Measurements from ENCODE around the gene CADPS2. TPM values are rescaled to one million over a fixed set of nuclear protein-coding genes. Genes with fewer than 3 reads are reported as not detected.

CADPS2 gene
- total and polyA plus RNA-seq, 8 donors = 7.0 to 57.8 (median 29.7) TPM

DNA sequence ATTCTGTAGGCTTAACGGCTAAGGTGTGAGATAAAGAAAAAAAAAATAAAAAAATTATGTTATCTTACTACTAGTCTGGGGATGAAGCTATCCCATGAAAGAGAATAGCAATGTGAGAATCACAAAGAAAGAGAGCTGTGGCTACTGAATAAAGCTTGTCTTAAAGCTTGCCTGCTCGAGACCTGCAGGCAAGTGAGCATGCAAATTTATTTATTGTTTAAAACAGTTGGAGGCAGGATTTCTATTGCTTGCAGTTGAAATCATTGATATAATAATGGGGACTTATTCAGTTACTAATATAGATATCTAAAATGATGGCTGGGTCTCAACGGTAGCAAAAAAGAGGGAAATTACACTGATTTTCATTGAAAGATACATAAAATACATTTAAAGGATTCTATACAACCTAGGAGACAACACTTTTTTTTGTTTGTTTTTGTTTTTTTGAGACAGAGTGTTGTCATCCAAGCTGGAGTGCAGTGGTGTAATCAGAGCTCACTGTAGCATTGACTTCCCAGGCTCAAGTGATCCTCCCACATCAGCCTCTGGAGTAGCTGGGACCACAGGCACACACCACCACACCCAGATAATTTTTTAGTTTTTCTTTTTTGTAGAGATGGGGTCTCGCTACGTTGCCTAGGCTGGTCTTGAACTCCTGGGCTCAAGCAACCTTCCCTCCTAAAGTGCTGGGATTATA lies 437.2 kb downstream of the CADPS2 start:
- Histone ChIP-seq H3K36me3 (peaks cover 0 to 12% (median 9%) of the 10 kb centered on the region in 4 donors), H3K4me3 (no peak overlapping the region), H3K27ac (no peak overlapping the region), H3K4me1 (no peaks in the 10 kb centered on the region), H3K9me3 (no peaks in the 10 kb centered on the region), H3K27me3 (no peaks in the 10 kb centered on the region)
- intact Hi-C loops (cut with DNase I; ENCODE audit: low total_unique reads) = no loop called here
- TF ChIP-seq POLR2A (IDR thresholded peaks at IDR 0.05) (no peak), EP300 (IDR thresholded peaks at IDR 0.05) (no peak), POLR2AphosphoS5 (IDR thresholded peaks at IDR 0.05) (no peak), CTCF (IDR thresholded peaks at IDR 0.05) (no peak)
- no peak for DNase-seq
- 85 to 92% (median 87%) methylated on average over 5 of the region's 5 CpGs for WGBS, 5 donors

DNA sequence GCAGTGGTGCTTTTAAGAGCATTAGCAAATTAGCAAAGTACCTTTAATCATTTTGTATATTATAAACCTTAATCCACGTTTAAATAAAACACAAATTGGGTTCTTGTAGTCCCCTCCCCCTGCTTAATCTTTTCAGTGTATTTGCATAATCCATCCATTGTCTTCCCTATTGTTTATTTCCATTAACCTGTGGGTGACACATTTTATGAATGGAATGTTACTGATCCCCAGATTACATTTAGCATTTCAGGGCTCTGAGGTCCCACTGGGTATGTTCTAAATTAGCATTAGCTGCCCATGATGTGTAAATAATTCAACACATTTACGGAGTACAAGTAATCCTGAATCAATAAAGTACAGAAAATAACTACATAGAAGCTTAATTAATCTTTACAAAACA lies 443.3 kb downstream of the CADPS2 start:
- WGBS, 5 donors = 39 to 44% (median 39%) methylated on average over 2 of the region's 2 CpGs
- Histone ChIP-seq H3K9me3 (no peaks in the 10 kb centered on the region), H3K36me3 (no peaks in the 10 kb centered on the region), H3K4me1 (no peaks in the 10 kb centered on the region), H3K4me3 (no peak overlapping the region), H3K27ac (no peak overlapping the region), H3K27me3 (no peaks in the 10 kb centered on the region)
- intact Hi-C loops (cut with DNase I; ENCODE audit: low total_unique reads) = no loop called here
- TF ChIP-seq EP300 (IDR thresholded peaks at IDR 0.05) (no peak), POLR2A (IDR thresholded peaks at IDR 0.05) (no peak), CTCF (IDR thresholded peaks at IDR 0.05) (no peak), POLR2AphosphoS5 (IDR thresholded peaks at IDR 0.05) (no peak)
- no peak for DNase-seq

GRCh38 chr7:122438492-122438891 lies 447.8 kb downstream of the CADPS2 start:
- Histone ChIP-seq H3K27ac (no peak overlapping the region), H3K4me3 (no peak overlapping the region), H3K4me1 (no peaks in the 10 kb centered on the region), H3K27me3 (no peaks in the 10 kb centered on the region), H3K36me3 (peaks cover 0 to 4% (median 0%) of the 10 kb centered on the region in 4 donors), H3K9me3 (no peaks in the 10 kb centered on the region)
- TF ChIP-seq POLR2AphosphoS5 (IDR thresholded peaks at IDR 0.05) = no peak
- TF ChIP-seq EP300 (IDR thresholded peaks at IDR 0.05) = no peak
- no peak for TF ChIP-seq POLR2A (IDR thresholded peaks at IDR 0.05)
- no peak for TF ChIP-seq CTCF (IDR thresholded peaks at IDR 0.05)
- intact Hi-C loops (cut with DNase I; ENCODE audit: low total_unique reads) = no loop called here
- no peak for DNase-seq
- WGBS, 5 donors = 78 to 100% (median 91%) methylated on average over 1 of the region's 1 CpG

DNA sequence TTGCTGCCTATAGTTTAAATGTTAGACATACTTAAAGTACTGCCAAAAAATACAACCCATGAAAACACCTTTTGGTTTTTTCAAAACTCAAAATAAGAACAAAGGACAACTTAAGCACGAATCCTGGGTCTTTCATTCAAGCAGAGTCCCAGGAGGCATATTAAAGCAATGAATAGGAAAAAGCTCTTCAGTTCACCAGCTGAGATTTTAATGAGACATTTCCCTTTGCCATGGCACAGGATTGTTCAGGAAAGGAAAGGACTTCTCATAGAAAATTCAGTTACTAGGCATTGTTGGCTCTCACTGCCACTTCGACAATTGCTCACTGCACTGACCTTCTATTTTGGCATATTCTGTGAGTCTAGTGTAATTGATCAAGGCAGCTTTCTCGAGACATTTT lies 448.3 kb downstream of the CADPS2 start:
- WGBS, 5 donors = 55 to 68% (median 60%) methylated on average over 3 of the region's 3 CpGs
- no peak for TF ChIP-seq POLR2AphosphoS5 (IDR thresholded peaks at IDR 0.05)
- TF ChIP-seq EP300 (IDR thresholded peaks at IDR 0.05) = no peak
- no peak for TF ChIP-seq CTCF (IDR thresholded peaks at IDR 0.05)
- no peak for TF ChIP-seq POLR2A (IDR thresholded peaks at IDR 0.05)
- intact Hi-C loops (cut with DNase I; ENCODE audit: low total_unique reads) = no loop called here

More for the DNA sequence above, 448.3 kb downstream of the CADPS2 start:
- Histone ChIP-seq H3K4me3 (no peak overlapping the region), H3K4me1 (no peaks in the 10 kb centered on the region), H3K36me3 (peaks cover 0 to 4% (median 0%) of the 10 kb centered on the region in 4 donors), H3K9me3 (no peaks in the 10 kb centered on the region), H3K27me3 (no peaks in the 10 kb centered on the region), H3K27ac (no peak overlapping the region)
- DNase-seq = no peak
